CD4-positive, alpha-beta T cell treated with Interleukin-17A for 1 hour (primary cell): ENCODE measurements around the gene SLC16A8.
"Not testable (repeated sequence)": the region's sequence is repeated elsewhere in the genome, so short reads cannot be mapped to it uniquely, and the experiment has no call there.

Experiments used
- DNase-seq: peaks from one replicate; pipeline ENCODE4 v3.0.0-alpha.2; 2020

SLC16A8 gene

DNA sequence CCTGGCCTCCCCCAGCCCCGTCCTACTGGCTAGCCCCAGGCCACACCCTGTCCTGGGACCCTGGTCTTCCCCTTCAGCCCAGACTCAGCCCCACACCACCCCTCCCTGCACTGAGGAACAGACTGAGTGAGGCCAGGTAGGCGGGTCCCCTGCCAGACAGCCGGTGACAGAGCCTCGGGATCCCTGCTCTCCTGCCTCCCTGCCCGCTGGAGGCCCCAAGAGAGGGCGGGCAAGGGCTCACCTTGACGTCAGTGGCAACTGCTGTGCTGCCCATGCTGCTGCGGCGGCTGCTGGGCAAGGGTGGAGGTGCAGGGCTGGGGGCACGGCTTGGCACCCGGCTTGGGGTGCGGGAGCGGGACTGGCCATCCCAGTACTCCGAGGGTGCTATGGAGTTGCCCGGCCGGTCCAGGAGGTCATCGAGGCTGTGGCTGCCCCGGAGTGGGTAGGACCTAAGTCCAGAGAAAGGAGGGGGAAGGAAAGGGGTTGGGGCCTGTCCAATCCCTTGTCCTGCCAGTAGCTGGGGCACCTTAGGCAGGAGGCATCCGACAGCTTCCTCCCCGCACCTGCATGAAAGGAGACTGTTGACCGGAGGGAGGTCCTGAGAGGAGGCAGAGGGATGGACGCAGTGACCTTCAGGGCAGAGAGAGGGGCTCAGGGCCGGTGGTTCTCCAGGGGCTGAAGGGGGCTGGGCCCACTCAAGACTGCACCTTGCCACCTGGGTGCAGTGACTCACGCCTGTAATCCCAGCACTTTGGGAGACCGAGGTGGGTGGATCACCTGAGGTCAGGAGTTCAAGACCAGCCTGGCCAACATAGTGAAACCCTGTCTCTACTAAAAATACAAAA, 2.2 kb upstream of the SLC16A8 start:
- no peak for DNase-seq

DNA sequence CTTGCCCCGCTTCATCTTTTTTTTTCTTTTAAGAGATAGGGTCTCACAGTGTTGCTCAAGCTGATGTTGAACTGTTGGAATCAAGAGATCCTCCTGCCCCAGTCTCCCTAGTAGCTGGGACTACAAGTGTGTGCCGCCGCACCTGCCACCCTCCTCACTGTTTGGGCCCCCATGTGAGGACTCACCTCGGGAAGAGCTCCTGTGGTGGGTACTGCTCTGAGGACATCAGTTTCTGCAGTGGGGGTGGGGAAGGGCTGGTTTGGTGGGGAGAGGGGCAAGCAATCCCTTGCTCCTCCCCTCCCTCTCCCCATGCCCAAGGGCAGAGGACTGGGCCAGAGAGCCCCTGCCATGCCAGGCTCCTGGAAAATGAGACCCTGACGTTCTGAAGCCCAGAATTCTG, 1.5 kb upstream of the SLC16A8 start:
- no peak for DNase-seq

DNA sequence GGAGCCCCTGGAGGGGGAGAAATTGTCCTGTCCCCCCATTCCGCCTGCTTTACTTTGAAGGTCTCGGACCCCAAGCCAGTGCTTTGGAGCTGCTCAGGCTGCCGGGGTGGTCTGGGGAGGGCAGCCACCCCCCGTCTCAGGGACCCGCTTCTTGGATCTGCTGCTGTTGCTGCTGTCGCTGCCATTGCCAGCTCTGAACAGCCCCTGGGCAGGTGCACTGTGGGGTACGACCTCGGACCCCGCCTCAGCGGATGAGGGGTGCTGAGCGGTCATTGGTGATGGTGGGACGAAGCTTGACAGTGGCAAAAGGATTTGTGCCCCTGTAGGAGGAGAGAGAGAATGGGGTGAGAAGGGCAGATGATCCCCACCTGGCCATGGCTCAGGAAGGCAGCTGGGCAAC, 1.1 kb upstream of the SLC16A8 start:
- DNase-seq: no peak

DNA sequence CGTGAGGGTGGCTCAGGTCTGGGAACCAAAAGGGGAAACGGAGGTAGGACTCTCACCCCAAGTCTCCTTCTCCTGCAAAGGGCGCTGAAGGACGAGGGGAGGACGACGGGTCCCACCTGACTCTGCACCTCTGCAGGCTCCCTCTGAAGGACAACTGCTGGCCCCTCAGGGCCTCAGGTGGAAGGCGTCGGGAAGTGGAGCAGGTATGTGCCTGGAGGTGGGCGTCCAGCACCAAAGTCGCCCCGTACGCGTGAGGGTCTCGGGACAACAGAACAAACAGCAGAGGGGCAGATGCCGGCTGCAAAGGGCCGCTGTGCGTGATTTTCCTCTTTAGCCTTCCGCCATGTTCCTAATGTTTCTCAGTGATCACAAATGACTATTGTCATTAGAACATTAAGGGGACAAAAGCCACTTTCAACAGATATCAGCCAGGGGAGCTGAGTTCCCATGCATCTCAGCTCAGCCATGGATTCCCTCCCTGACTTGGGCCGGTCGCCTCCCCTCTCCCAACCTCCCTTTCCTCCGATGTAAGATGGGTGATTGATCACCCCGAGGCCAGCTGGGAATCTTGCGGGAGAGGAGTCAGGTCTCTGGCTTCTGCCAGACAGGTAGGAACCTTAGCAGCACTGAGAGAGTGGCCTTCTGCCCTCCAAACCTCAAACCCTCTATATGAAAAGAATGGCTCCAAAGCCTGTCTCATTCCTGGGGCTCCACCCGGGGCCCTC, 836 bp downstream of the SLC16A8 start:
- no peak for DNase-seq

DNA sequence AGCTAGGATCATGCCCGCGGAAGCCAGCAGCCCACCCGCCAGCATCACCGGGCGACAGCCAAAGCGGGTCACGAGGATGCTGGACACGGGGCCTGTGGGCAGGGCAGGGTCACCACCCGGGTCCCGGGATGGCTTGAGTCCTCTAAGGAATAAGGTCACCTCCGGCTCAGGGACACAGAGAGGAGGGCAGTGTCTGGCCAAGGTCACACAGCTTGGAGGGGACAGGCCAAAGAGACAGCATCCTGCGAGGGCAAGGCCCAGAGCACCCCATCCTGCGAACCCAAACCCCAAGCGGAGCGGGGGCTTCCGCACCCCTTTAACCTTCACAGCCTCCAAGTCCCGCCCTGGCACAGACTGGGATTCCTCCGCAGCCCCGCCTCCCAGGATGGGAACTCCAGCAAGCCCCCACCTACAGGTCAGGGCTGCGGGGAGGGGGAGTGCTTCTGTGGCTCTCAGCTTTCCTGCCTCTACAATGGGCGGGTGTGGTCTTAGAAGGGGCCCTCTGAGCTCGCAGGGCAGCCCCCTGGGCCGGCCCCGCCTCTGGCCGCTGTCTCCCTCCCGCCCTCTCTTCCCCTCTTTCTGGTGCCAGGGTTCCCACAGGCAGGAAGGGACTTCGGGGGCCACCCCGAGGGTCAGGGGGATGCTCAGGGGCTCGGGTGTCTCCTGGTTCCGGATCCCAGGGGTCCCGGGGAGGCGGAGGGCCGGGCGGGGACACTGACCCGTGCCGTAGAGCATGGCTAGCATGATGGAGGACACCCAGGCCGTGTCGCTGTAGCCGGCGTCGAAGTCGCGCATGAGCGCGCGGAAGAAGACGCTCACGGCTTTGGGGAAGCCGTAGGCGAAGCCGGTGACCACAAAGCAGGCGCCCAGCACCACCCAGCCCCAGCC, 1.8 kb downstream of the SLC16A8 start:
- no peak for DNase-seq

DNA sequence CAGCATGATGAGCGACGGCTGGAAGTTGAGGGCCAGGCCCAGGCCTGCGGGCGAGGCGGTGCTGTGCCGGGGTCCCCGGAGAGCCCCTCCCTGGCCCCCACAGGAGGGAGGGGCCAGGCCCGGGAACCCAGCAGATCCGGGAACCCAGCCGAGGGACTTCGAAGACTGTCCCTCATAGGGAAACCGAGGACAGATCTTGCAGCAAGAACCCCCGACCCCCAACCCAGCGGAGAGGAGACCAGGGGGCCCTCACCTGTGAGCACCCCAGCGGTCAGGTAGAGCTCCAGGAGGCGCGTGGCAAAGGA, 2.4 kb downstream of the SLC16A8 start:
- DNase-seq: no peak

DNA sequence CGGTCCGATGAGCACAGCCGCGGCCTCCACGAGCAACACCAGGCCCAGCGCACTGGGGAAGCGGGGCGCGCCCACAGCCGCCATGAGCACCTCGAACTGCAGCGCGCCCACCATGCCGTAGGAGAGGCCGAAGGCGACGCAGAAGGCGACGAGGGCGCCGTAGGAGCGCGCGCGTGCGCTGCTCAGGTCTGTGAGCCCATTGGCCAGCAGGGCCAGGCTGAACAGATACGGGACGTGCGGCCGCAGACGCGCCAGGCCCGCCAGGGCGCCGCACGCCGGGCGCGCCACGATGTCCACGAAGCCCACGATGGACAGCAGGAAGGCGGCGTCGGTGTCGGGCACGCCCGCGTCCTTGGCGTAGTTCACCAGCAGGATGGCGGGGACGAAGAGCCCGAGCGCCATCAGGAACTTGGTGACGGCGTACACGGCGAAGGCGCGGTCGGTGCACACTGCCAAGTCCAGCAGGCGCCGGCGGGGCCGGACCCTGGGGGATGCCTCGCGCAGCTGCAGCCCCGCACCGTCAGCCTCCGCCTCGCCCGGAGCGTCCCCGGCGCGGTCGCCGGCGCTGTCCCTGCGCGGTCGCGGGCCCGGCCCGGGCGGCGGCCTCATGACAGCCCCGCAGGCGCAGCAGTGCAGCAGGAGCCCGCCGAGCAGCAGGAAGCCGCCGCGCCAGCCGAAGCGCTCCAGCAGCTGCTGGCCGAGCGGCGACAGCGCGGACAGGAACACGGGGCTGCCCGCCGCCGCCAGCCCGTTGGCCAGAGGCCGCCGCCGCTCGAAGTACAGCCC, 2.9 kb downstream of the SLC16A8 start:
- DNase-seq: no peak

DNA sequence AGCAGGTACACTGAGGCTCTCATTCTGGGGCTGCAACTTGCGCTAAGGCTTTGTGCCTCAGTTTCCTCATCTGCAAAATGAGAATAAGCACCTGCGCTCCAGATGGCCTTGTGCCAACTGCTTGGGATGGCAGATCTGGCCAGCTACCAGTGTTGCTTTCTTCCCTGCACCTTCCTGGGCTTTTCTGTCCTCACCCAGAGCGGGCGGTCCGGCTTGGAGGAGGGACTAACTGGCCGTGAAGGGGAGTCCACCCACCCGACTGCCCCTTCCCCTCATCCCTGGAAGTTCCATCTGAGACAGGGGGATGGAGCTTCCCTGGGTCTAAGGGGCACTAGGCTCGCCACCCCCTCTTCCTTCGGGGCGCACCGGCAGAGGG, 3.5 kb downstream of the SLC16A8 start:
- no peak for DNase-seq

DNA sequence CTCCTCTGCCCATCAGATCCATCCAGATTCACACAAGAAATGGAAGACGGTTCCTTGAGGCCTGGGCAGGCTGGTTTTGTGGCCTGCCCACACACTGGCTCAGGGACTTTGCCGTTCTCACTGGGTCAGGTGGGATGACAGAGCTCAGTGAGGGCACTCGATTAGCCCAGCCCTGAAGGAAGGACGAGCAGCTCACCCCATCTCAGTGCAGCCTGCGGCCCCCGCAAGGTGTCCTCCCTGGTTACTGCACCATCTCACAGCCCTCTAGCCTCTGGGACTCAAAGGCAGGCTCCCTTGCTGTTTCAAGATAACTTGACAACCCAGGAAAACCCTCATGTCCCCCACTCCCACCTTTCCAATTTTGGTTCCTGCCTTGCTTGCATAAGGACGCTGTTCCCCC, 4.2 kb downstream of the SLC16A8 start:
- no peak for DNase-seq

DNA sequence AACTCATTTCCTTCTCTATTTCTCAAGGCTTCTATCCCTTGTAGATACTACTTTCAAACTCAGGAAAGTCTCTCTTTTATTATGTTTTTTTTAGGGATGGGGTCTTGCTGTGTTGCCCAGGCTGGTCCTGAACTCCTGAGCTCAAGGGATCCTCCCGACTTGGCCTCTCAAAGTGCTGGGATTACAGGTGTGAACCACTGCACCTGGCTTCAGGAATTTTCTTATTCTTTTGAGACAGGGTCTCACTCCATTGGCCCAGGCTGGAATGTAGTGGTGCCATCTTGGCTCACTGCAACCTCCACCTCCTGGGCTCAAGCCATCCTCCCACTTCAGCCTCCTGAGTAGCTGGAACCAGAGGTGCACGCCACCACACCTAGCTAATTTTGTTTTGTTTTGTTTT, 4.8 kb downstream of the SLC16A8 start:
- not testable (repeated sequence) for DNase-seq

DNA sequence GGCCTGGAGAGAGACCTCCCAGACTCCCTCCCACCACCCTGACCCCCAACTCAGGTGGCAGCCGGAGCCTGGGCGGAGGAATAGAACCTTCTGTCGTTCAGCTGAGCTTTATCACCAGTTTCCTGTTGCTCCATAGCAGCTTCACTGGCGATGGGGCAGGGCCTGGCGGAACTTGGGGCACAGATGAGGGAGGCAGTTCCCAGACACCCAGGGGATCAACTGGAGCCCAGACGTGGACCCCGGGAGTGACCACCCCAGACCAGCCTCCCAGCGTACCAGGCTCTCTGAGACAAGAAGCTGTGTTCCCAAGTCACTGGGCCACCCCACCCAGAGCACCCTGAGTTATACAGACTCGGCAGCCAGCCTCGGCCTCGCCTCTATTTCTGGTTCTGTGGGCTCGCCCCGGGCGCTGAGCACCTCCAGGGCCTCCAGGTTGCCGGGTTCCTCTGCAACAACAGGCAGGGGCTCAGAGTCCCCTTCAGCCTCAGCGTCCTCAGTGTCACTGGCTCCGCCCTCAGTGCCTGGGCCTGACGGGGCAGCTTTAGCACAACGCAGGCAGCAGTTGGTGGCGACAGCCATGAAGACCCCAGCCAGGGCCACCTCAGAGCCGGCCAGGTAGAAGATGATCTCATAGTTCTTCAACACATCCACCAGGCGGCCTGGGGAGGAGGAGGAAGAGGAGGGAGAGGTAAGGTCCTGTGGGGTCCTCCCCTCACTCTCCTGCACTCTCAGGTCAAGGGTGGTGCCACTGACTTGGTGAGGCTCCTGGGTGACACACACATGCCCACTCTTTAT, 5.7 kb downstream of the SLC16A8 start:
- no peak for DNase-seq

DNA sequence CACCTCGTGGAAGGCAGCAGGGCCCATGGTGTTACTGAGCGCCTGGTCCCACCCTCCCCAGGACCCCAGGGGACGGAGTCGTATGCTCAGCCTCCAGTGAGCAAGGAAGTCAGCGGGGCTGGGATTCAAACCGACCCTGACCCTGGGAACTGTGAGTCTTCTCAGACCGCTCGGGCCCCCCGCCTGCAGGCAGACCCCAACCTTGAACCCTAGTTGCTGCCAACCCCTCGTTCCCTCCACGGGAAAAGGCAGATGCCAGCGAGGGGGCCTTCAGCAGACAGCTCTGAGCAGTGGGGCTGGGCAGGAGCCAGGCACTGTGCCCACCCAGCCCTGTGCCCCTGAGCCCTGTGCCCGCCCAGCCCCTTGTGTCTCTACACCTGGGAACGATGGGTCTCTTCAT, 6.4 kb downstream of the SLC16A8 start:
- DNase-seq: no peak

DNA sequence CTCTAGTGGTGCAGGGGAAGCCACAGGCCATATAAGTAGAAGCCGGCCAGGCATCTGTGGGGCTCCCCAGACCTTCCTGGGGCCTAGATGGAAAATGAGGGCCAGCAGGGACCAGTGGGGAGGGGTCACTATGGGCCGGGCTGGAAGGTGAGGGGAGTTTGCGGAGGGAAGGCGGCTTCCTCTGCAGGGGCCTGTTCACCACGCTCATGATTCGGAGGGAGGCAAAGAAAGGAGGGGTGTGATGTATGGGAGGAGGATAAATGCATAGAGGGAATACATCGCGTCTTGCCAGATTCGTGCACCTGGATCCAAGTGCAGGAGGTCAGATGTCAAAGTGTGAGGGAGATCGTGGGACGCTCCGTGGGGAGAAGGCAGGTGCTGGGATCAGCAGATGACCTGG, 6.9 kb downstream of the SLC16A8 start:
- DNase-seq: no peak

DNA sequence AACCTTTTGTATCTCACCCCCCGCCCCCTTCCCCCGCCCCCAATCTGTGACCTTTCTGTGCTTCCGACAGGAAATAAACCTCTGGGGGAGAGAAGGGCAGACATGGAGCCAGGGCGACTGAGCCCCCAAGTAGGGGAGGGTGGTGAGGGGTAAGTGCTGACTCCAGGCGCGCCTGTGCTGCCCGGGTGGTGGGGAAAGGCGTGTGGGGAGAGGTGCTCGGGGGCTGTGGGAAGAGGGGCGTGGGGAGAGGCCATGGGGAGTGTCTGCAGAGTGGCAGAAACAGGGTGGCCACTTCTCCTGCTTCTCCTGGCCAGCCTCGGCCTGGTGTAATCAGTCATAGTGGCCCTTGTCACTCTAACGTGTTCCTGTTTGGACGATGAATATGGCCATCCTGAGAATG, 8.0 kb downstream of the SLC16A8 start:
- no peak for DNase-seq

DNA sequence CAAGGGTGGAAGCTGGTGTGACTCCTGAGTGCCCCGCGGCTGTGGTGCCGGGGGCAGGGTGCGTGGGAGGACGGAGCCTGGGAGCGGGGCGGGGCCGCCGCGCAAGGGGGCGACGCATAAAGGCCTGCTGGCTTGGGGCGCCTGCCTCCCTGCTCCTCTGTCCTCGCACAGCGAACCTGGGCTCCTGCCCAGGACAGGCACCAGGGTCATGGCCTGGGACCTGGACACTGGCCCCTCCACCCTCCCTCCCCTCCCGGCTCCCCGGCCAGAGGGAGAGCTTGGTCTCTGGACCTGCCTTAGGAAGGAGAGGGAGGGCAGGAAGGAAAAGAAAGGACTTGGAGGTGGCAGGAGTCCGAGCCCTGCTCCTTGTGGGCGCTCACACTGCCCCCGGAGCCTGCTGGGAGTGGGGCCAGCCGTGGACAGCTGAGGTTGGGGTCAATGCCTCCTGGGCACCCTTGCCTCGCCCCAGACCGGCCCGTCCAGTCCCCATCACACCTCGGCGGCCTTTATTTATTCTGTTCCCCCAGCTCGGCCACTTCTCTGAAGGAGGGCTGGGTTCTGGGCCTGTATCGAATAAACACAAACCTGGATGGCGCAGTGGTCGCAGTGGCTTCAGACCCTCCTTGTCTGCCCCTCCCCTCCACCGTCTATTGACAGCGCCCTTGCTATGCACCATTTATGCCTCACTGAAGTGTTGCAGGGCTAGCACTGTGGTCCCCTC, 8.7 kb downstream of the SLC16A8 start:
- no peak for DNase-seq

DNA sequence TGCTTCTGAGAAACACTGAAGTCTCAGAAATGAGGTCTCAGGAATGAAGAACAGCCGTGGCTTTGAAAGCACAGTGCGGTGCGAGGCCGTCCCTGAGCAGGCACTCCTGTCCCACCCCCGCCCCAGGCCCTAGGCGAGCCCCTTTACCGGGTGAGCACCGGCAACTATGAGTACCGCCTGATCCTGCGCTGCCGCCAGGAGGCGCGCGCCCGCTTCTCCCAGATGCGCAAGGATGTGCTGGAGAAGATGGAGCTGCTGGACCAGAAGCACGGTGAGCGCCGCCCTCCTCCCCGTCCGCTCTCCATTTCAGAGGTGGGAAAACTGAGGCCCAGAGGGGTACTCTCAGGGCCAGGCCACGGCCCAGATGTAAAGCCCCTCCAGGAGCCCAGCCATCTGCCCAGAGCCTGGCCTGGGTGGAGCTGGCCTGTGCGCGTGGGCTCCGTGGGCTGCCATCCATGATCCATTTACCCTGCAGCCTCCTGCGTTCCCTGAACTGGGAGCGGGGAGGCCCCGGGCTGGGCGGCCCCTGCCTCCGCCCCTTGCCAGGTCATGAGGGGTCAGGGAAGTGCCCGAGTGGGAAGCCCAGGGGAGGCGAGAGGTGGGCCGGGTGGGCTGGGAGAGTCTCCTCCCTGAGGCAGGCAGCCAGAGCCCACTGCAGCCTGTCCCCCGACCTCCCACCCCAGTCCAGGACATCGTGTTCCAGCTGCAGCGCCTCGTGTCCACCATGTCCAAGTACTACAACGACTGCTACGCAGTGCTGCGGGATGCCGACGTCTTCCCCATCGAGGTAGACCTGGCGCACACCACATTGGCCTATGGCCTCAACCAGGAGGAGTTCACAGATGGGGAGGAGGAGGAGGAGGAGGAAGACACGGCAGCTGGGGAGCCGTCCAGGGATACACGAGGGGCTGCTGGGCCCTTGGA, 9.5 kb downstream of the SLC16A8 start:
- DNase-seq: no peak

DNA sequence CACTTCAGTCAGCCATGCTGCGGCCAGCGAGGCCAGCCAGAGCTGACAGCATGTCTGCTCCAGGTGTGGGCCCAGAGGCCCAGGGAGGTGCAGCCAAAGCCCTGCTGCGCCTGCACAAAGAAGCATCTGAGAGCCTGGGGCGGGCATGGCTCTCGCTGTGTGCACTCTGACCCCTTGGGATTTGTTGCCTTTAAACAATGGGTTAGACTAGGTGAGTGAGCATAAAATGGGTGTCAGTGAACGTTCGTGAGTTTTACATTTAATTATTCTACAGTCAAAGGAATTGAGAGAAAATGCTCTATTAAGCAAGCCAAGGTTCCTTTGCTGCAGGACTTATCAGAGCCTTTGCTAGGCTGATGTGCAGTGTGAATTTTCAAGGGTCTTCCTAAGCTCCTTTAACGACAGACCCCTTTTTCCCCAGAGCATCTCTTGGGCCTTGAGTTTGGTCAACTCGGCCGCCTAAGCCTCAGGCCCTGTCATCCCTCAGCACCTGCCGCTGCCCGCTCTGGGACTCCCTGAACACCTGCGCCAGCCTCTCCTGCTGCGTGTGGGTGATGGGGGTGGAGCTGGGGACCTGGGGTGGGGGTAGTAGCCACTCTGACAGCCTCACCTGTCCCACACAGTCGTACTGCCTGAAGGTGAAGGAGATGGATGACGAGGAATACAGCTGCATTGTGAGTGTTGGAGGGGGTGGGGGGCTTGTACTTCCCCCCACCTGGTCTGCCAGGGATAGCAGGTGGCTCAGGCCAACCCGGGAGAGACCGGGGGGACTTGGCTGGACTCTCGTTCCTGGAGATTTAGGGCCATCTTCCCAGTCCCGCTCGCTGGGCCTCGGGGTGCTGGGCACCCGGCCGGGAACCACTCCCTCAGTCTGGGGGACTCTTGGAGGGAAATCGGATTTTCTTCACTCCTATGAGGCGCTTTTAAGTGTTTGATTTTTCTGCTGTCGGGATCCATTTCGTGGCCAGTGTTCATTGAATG, 10.5 kb downstream of the SLC16A8 start:
- no peak for DNase-seq

DNA sequence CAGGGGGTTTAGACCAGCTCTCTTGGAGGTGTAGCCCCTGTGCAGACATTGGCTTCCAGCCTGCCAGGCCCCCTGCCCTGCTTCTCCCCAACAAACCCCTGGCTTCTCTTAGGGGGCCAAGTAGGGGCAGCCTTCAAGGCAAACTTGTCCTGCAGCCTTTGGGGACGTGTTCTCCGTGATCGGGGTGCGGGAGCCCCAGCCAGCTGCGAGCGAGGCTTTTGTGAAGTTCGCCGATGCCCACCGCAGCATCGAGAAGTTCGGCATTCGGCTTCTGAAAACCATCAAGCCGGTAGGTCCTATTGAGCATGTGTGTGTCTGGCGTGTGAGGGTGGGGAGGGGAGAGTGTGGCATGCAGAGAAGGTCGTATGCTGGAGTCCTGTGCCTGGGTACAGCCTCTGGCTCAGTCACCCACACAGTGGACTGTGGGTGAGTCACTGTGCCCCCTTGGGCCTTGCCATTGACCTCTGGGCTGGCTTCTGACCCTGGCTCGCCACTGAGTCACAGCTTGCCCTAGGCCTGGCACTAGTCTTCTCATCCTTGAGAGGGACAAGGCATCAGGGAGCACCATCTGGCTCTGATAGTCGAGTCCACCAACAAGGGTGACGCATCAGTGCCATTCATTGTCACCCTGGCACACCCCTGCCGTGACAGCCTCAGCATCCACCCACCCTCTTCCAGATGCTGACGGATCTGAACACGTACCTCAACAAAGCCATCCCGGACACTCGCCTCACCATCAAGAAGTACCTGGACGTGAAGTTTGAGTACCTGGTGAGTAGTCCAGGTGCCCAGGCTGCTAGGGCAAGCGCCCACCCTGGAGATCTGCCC, 11.4 kb downstream of the SLC16A8 start:
- DNase-seq: no peak
